Left renal cortex interstitium (tissue), 4 donors: ENCODE results near the gene MRPL10. TPM values are rescaled to one million over a fixed set of nuclear protein-coding genes. Genes with fewer than 3 reads are reported as not detected.

ENCODE experiments used
- DNase-seq, 4 donors: peaks; one replicate each; pipeline ENCODE4 v3.0.0-alpha.2; 2013; ENCODE audit warnings: low read depth in 4 of 4, low spot score in 2 of 4, missing footprints in 1 of 4
- polyA plus RNA-seq, 4 donors: library from polyadenylated mRNA; unstranded; fragments of 120-200 nt; gene quantifications; one replicate each; pipeline ENCODE4 v1.2.1, GENCODE V29; 2013; ENCODE audit not compliant: insufficient read length in 4 of 4

Gene MRPL10
- polyA plus RNA-seq, 4 donors: 52.1 to 55.6 (median 53.4) TPM

DNA sequence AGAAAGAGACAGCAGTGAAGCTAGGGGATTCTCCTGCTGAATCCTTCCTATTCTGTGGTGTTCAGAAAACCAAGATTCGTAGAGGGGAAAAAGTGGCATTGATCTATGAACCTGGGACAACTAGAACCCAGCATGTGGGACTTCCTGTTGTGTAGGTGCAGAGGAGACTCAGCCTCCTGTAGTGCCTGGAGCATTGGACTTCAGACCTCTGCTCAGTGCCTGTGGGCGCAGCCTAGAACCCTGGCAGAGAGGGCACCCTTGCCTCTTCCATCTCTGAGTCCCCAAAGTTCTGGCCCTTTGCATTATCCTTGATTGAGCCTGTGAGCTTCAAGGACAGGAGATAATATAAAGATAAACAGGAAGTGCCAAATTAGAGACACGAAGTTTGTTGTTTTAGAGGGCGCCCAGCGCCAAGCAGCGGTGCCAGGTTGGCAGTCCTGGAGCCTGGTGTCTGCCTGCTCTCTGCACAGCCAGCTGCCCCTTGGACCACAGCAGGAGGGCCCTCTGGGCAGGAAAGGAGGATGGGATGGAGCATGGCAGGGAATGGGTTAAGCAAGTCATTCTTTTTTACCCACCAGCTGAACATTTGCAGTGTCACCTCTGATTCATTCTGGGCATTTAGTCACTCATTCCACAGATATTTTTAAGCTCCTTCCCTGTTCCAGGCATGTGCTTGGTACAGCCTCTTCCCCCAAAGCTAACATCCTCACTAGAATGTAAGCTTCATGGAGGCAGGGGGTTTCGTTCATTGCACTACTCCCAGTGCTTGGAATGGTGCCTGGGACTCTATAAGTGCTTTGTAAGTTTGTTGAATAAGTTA, 31.5 kb upstream of the MRPL10 start:
- DNase-seq: no peak

DNA sequence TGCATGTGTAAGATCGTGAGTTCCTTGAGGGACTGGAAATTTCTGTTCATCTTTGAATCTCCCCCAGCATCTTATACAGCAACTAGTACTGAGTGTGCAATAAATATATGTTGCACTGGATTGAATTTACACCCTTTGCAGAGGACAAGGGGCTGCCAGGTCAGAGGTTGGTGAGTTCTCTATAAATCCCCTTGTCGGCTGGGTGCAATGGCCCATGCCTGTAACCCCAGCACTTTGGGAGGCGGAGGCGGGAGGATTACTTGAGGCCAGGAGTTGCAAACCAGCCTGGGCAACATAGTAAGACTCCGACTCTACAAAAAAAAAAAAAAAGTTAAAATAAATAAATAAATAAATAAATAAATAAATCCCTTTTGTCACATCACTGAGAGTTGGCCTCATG, 29.0 kb upstream of the MRPL10 start:
- no peak for DNase-seq

DNA sequence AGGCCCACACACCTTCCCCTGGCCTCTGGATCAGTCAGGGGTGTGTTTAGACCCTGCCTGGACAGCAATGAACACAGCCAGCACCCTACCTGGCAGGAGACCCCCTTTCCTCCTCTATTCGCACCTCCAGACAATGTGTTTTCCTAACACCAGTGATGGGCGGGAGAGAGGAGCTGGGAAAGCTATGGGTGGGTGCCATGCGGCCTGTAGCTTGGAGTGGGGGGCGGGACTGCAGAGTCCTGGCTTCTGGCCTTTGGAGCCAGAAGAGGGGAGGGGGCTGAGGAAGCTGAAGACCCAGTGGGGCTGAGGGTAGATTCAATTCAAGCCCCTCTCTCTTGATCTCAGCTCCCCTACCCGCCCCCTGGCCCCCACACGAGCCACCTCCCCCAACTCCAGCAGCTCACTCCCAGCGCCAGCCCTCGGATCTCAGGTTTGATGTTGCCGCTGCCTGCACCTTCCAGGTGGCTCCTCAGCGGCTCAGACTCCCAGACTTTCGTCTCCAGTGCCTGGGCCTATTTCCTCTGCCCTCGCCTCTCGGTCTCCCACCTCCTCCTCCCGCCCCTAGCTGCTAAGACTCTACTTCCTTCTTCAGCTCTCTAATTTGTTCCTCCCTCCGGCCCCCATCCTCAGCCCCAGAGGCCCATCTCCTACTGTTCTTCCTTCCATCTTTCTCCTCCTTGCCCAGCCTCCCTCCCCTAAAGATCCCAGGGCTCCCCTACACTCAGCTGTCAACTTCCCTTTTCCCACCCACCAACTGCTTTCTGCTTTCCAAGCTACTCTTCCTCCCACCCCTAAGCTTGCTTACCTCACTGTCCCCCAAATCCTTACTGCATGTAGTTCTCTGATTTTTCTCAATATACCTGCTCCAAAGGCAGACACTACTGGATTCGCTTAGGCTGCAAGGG, 26.5 kb upstream of the MRPL10 start:
- DNase-seq: no peak

DNA sequence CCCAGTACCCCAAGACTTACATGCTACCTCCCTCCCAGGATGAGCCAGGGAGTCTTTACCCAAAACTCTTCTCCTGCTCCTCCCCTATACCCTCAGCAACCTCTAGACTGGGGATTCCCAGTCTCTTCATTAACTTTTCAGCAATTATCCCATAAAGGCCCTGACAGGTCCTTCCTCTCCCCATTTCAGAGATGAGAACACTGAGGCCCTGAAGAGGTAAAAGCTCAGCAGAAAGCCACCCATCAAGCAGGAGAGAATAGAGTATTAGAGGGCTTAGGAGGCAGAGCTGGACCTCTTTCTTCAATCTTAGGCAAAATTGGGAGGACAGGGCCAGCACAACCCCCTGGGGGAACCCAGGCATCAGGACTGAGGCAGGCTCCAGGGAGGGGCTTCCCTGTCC, 25.5 kb upstream of the MRPL10 start:
- DNase-seq: no peak

DNA sequence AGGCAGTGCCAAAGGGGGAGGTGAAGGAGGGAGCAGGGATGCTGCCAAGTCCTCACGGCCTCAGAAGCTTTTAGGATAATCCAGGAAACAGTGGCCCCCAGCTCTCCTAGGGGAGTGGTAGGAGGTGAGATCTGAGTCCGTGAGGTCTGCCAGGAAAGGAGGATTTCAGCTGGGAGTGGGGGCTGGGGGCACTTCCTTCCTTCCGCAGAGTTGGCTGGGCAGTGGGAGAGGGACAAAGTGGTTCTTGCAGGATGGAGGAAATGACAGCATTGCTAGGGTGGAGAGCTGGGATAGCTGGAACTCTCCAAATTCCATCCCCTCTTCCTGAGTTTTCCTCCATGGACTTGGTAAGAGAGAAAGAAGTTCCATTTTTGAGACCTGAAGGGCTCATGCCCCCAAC, 24.4 kb upstream of the MRPL10 start:
- DNase-seq: no peak

DNA sequence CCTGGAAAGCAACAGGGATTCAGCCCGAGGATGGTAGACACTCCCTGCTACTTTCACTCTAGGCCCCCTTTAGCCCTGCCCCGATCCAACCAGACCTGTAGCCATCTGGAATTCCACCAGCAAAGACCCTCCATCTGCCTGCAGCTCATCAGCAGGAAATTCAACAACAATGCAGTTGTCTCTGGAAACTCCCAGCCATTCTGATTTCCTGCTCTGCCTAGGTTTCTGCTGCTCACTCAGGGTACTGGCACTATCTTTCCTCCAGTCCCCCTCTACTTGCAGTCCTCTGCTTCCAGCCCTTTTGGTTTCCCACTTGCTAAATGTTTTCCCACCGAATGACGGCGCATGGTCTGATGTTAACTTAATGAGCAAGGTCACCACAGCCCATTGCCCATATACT, 22.3 kb upstream of the MRPL10 start:
- DNase-seq: no peak

DNA sequence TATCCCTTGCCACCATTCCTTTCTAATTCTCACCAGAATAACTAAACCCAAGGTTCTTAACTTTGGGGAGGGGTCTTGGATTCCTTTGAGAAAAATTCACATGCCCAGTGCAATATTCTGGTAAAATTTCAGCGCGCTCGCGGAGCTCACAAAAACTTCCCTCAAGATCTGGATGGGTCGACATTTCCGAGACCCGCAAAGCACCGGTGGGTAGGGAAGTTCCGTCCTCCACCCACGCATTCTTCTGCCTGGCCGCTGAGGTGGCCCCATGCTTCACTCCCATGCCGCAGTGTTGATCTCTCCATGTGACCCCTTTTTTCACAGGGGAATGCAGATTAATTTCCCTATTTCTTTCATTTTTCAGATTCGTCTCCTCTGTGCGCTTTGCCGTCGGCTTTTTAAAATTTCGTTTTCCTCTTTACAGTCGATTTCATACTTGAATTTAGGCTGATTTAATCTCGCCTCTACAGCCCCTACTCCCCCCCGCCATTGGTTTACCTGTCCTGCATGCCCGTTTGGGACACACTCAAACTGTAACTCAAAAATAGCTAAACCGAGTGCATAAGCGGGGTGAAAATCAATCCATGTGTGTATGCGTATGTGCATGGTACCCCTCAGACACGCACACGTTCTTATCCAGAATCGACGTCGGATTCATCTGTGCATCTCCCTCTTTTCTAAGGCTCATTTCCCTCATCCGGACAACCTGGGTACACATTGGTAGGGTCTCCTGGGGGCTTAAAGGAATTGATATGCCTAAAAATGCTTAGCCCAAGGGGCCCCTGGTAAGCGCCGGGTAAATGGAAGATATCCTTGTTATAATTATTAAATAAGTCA, 21.0 kb upstream of the MRPL10 start:
- no peak for DNase-seq

DNA sequence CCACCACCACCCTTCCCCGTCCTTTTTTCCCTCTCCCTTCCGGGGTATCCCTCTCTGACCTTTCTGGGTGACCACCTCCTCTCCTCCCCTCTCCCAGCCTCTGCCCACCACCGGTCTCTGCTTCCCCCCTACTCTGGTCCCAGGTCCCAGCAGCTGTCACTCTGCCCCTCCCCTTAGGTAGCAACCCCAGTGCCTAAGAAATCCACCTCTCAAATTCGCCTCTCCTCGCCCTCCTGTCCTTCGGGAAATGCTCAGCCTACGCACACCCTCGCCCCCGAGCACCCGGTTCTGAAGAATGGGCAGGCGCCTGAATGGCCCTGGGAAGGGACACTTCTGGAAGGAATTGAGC, 20.4 kb upstream of the MRPL10 start:
- DNase-seq: no peak

DNA sequence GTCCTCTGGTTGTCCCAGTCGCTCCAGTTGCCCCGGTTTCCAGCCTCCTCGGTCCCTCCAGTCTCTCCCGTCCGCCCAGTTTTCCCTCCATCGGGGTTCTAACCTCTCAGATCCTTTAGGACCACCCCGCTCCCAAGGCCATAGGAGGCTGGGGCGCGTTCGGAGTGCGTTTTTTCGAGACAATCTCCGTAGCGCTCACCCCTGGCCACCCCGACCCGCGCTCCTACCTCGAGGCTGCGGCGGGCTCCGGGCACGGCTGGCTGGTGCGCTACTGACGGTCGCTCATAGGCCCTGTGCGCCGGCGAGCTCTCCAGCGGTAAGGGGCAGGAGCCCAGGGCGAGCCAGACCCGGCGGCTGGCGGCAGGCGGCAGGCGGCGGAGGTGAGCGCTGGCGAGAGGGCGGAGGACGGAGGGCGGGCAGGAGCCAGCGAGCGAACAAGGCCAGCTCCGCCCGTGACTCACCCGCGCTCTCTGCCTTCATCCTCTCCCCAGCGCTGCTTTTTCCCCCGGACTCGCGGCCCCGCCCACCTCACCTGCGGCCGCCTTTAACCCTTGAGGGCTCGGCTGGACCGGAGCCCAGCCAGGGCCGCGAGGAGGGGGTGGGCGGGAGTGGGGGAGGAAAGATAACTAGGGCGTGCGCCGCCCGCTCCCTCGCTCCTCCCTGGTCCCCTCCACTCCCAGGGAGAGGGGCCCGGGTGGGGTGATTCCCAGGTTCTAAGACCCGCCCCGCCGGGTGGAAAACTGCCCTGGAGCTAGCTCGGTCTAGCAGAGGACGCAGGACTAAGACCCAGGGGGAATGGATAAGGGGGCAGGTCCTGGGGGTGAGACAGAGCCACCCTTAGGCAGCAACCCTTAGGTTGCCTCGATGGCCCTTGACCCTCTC, 19.6 kb upstream of the MRPL10 start, which contains the start of gene SP6:
SP6 (minus strand) TSS at position 472 of the 882 bp plus-strand sequence. CDS start 2,734 bp downstream, outside the sequence.
- no peak for DNase-seq

DNA sequence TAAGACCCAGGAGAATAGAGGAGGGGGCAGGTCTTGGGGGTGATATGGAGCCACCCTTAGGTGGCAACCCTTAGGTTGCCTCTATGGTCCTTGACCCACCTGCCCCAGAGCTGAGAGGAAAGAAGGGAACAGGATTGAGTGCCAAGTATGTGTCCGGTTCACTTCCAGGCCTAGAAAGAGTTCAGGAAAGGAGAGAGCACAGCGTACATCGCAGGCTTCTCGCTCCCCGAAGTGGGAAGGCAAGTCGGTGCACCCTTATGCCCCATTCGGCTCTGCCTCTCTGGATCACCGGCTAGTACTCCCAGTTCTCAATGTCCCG, 19.0 kb upstream of the MRPL10 start:
- DNase-seq: no peak

DNA sequence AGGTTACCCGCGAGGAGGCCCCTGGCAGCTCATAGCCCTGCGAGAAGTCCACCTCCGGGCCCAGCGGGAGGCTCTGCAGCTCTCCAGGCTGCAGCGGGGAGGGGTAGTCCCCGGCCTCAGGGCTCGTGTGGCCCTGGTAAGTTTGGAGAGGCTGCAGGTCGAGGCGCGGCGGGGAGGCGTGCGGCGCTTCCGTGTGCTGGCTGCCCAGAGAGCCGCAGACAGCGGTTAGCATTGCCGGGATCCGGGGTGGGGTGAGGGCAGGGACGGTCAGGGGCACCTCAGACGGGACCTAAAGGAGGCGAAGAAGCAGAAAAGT, 16.8 kb upstream of the MRPL10 start:
- no peak for DNase-seq

DNA sequence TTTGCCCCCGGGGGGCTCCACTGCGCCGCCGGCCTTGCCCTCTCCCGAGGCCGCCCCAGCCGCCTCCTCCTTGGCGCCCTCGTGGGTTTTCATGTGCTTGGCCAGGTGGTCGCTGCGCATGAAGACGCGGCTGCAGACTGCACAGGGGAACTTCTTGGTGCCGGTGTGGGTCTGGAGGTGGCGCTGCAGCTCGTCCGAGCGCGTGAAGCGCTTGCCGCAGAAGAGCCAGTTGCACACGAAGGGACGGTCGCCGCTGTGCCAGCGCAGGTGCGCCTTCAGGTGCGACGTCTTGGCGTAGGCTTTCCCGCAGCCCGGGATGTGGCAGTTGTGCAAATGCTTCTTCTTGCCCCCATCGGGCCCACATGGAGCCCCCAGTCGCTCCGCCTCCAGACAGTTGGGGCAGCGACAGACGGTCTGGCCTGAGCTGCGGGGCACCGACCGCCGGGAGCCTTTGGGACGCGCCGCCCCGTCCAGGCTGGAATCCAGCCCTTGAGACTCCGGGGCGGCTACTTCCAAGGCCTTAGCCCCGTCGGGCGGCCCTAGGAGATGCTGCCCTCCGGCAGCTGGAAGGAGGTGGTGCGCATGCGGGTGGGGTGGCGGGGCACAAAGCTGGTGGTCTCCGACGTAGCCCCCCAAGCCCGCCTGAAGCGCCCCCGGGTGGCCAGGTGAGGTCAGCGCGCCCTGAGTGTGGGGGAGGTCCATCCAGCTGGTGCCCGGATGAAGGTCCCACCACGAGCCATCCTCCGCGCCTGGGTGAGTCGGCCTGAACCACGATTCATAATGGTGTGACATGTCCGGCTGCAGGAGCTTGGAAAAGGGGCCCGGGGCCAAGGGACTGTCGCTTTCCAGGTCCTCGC, 16.2 kb upstream of the MRPL10 start:
- no peak for DNase-seq

DNA sequence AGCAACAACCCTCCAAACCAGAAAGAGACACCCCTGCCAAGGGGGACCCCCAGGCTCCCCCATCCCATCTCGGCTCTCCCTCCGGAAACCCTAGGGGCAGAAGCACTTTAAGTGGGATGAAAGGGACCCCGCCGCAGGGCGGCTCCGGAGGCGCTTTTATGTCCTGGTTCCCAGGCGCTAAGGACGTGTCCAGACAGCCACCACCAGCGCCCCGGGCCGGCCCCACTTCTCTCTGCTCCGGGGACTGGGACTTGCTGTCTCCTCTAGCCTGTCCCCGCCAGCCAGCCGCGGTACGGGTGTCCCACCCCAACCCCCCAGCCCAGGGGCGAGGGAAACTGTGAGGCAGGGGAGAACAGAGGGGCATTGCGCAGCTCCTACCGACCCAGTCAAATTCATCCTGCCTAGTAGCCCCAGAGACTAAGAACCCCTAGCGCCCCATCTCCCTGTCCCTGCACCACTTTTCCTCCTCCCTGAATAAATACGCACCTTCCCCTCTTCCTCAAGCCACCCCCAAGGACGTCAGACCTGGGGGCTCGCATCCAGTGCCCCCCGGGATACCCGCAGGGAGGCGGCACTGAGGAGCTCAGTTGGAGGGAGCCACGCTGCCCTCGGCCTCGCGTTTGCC, 15.5 kb upstream of the MRPL10 start:
- DNase-seq: no peak

DNA sequence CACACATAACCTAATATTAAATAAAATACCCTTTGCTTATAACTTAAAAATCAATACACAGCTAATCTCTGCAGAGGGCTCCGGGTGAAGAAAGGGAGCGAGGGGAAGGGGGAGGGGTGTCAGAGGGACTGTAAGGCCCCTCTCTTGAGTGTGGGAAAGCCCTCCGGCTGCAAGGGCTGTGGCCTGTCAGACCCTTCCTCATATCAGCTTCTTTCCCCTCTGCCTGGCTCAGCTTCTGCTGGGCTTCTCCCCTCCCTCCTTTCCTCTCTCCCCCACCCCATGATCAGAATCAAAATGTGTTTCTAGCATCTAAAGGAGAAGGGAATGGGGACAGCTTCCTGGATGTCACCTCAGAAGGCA, 14.4 kb upstream of the MRPL10 start:
- DNase-seq: no peak

DNA sequence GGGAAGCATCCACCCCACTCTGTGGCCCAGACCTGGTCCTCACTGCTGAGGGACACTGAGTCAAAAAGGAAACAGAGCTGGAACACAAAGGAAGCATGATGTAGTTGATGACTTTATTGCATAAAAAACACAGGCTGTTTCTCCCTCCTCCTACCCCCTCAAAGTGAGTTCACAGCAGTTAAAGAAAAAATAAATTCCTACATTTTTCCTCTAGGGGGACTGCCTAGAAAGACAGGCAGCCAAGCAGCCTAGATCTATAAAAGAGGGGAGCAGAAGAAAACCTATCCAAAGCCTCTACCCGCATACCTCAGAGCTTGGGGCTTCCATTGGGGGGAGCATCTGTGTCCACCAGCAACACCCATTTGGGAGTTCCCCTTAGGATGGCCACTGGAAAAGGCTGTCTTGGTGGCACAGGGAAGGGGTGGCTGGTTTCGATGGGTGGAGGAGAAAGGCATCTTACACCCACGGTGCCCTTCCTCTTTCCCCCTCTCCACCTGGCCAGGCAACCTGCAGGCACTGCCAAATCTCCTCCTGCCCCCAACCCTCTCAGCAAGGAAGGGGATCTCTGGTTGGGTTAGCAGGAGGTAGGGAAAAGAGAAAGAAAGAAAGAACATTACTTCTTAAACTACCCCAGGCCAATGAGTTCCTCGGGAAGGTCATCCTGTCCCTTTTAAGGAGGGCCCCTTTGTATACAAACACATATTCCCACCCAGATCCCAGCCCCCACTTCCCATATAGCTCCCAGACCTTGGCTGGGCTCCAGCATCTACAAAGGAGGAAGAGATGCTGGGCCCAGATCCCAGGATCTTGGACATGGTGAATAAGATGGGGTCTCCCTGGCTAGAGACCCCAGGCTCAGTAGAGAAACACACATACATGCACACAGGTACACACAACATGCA, 13.7 kb upstream of the MRPL10 start:
- DNase-seq: no peak

DNA sequence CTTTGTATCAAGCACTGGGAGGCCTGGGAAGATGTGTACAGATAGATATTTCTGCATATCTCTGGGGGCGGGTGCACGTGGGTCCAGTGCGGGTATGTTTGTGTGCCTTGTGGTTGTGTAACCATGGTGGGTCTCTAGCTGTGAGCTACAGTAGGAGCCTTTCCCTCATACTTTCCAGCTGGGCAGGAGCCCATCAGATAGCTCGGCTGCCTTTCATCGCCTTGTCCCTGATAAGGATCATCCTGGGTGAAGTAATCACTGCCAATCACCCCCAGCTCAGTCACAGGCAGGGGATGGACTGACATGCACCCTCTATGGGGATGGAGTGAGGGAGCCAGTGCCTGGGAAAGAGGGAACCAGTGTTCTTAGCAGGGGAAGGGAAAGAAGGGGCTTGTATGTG, 12.9 kb upstream of the MRPL10 start:
- no peak for DNase-seq

DNA sequence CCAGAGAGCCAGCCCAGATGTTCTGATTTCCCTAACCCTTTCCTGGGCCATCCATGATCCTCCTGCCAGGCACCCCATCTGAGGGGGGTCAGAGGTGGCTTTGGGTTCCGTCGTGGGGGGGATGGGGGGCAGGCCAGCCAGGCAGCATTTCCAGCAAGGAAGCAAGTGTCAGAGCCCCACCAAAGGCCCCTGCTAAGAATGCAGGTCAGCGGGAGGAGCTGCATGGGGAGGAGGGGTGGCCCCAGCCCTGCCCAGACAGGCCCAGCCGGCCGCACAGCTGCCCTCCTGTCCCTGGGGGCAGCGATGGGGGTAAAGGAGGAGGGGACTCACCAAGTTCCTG, 12.0 kb upstream of the MRPL10 start:
- no peak for DNase-seq
